Measurements from ENCODE around the gene PRKAB1.

DNA sequence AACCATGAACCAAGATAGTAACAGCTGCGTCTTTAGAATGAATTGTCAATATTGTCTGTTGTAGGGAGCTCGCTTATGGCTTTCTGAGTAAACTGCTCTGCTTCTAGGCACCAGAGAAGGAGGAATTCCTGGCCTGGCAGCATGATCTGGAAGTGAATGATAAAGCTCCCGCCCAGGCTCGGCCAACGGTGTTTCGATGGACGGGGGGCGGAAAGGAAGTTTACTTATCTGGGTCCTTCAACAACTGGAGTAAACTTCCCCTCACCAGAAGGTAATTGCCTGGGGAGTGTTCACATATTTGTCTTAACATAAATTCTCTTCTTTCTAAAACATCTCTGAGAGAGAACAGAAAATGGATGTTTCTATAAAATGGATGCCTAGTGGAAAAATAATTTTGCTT lies 4.3 kb downstream of the PRKAB1 start:
- no peak for TF ChIP-seq SMAD4 (CRISPR knock-in tag; IDR thresholded peaks at IDR 0.05)
- TF ChIP-seq, protein P1, sequence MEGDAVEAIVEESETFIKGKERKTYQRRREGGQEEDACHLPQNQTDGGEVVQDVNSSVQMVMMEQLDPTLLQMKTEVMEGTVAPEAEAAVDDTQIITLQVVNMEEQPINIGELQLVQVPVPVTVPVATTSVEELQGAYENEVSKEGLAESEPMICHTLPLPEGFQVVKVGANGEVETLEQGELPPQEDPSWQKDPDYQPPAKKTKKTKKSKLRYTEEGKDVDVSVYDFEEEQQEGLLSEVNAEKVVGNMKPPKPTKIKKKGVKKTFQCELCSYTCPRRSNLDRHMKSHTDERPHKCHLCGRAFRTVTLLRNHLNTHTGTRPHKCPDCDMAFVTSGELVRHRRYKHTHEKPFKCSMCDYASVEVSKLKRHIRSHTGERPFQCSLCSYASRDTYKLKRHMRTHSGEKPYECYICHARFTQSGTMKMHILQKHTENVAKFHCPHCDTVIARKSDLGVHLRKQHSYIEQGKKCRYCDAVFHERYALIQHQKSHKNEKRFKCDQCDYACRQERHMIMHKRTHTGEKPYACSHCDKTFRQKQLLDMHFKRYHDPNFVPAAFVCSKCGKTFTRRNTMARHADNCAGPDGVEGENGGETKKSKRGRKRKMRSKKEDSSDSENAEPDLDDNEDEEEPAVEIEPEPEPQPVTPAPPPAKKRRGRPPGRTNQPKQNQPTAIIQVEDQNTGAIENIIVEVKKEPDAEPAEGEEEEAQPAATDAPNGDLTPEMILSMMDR (IDR thresholded peaks at IDR 0.05), result no peak
- no peak for TF ChIP-seq ESRRA (CRISPR knock-in tag; IDR thresholded peaks at IDR 0.05; ENCODE audit: borderline replicate concordance)
